ENCODE measurements around the gene BLM. TPM values are rescaled to one million over a fixed set of nuclear protein-coding genes. Genes with fewer than 3 reads are reported as not detected.

BLM gene
- total and polyA plus RNA-seq, 4 donors: 2.2 to 8.7 (median 3.8) TPM

DNA sequence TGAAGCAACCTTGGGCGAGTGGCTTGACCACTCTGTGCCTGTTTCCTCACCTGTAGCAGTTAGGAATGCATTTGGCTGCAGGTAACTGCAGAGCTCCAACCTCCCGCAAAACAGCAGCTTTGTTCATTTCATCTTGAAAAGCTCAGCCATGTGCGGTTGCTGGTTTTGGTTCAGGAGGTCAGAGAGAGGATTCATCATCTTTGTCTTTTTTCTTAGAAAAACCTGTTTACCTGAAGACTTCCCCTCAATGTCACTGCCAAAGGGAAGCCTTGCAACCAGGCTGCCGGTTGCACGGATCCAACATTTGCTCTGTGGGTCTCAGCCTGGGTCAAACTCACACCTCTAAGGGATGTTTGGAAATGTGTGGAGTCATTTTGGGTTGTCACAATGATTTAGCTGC lies 134.8 kb downstream of the BLM start:
- H3K36me3 ChIP-seq (ENCODE audit: control insufficient read depth in 4 of 4, insufficient read depth in 4 of 4, low read length in 4 of 4): no peaks in the 10 kb centered on the region
- TF ChIP-seq, protein P1, sequence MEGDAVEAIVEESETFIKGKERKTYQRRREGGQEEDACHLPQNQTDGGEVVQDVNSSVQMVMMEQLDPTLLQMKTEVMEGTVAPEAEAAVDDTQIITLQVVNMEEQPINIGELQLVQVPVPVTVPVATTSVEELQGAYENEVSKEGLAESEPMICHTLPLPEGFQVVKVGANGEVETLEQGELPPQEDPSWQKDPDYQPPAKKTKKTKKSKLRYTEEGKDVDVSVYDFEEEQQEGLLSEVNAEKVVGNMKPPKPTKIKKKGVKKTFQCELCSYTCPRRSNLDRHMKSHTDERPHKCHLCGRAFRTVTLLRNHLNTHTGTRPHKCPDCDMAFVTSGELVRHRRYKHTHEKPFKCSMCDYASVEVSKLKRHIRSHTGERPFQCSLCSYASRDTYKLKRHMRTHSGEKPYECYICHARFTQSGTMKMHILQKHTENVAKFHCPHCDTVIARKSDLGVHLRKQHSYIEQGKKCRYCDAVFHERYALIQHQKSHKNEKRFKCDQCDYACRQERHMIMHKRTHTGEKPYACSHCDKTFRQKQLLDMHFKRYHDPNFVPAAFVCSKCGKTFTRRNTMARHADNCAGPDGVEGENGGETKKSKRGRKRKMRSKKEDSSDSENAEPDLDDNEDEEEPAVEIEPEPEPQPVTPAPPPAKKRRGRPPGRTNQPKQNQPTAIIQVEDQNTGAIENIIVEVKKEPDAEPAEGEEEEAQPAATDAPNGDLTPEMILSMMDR (IDR thresholded peaks at IDR 0.05; ENCODE audit: control extremely low read depth, extremely low read depth): no peak
- no peak overlapping the region for H3K9ac ChIP-seq (ENCODE audit: insufficient read depth in 1 of 2, low read length in 2 of 2)
- H3K9me3 ChIP-seq (ENCODE audit: control insufficient read depth in 4 of 4, insufficient read depth in 3 of 4, low read length in 3 of 4): no peaks in the 10 kb centered on the region
- H3K4me1 ChIP-seq (ENCODE audit: control insufficient read depth in 5 of 5, insufficient read depth in 5 of 5, low read length in 5 of 5): peaks cover 0 to 2% (median 0%) of the 10 kb centered on the region in 5 donors
- WGBS, 2 donors: 78 to 80% methylated on average over 5 of the region's 5 CpGs
- no peak overlapping the region for H3K4me3 ChIP-seq
- ATAC-seq (ENCODE audit: insufficient read depth, low FRiP score) (no peak), DNase-seq (no peak)
- H3K27me3 ChIP-seq (ENCODE audit: control insufficient read depth in 3 of 3, insufficient read depth in 3 of 3, low read length in 2 of 3): no peaks in the 10 kb centered on the region
- H3K27ac ChIP-seq (ENCODE audit: low read depth in 1 of 2, low read length in 1 of 2): no peak overlapping the region

DNA sequence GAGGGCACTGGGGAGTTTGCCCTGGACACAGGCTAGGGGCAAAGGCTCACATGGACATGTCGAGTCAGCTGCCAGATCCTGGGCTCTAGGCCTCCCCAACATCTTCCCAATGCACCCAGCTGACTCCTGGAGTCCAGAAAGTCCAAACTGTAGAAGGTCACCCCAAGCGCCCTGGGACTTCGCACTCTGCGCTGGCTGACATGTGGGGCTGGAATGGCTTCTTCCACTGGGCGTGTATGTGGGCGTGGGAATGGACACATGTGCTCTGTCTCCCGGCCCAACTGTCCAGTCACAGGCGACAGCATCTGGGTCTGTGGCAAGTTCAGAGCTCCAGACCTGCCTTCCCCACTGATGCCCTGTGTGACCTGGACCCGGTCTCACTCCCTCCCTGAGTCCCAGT lies 138.0 kb downstream of the BLM start:
- whole genome bisulfite sequencing, 2 donors: 88 to 94% methylated on average over 9 of the region's 9 CpGs
- DNase-seq (no peak), ATAC-seq (ENCODE audit: insufficient read depth, low FRiP score) (no peak)
- TF ChIP-seq, protein P1 (IDR thresholded peaks at IDR 0.05; ENCODE audit: control extremely low read depth, extremely low read depth): no peak
- Histone ChIP-seq H3K27ac (ENCODE audit: low read depth in 1 of 2, low read length in 1 of 2) (no peak overlapping the region), H3K4me3 (no peak overlapping the region), H3K9ac (ENCODE audit: insufficient read depth in 1 of 2, low read length in 2 of 2) (no peak overlapping the region), H3K9me3 (ENCODE audit: control insufficient read depth in 4 of 4, insufficient read depth in 3 of 4, low read length in 3 of 4) (no peaks in the 10 kb centered on the region), H3K4me1 (ENCODE audit: control insufficient read depth in 5 of 5, insufficient read depth in 5 of 5, low read length in 5 of 5) (peaks cover 0 to 7% (median 0%) of the 10 kb centered on the region in 5 donors), H3K36me3 (ENCODE audit: control insufficient read depth in 4 of 4, insufficient read depth in 4 of 4, low read length in 4 of 4) (no peaks in the 10 kb centered on the region), H3K27me3 (ENCODE audit: control insufficient read depth in 3 of 3, insufficient read depth in 3 of 3, low read length in 2 of 3) (no peaks in the 10 kb centered on the region)

DNA sequence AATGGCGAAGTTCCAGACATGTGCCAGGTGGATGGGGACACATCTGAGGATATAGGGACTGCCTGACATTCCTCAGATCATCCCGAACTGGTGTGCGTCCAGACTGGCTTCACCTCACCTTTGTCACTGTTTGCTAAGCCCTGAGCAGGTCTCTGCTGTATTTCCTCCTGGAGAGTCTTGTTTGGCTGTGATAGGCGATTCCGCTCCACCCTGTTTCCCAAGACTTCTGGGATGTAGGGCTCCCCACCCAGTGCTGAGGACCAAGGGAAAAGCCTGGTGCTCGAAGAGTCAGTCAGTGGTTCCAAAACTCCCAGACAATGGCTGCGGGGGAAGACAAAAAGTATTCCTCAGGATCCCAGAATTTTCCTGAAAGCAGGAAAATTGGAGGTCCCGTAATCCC lies 140.2 kb downstream of the BLM start:
- 92 to 95% methylated on average over 8 of the region's 8 CpGs for WGBS, 2 donors
- Histone ChIP-seq H3K27ac (ENCODE audit: low read depth in 1 of 2, low read length in 1 of 2) (no peak overlapping the region), H3K36me3 (ENCODE audit: control insufficient read depth in 4 of 4, insufficient read depth in 4 of 4, low read length in 4 of 4) (no peaks in the 10 kb centered on the region), H3K9ac (ENCODE audit: insufficient read depth in 1 of 2, low read length in 2 of 2) (no peak overlapping the region), H3K27me3 (ENCODE audit: control insufficient read depth in 3 of 3, insufficient read depth in 3 of 3, low read length in 2 of 3) (no peaks in the 10 kb centered on the region), H3K4me3 (no peak overlapping the region), H3K9me3 (ENCODE audit: control insufficient read depth in 4 of 4, insufficient read depth in 3 of 4, low read length in 3 of 4) (no peaks in the 10 kb centered on the region), H3K4me1 (ENCODE audit: control insufficient read depth in 5 of 5, insufficient read depth in 5 of 5, low read length in 5 of 5) (peaks cover 0 to 10% (median 0%) of the 10 kb centered on the region in 5 donors)
- ATAC-seq (ENCODE audit: insufficient read depth, low FRiP score) (no peak), DNase-seq (no peak)
- TF ChIP-seq, protein P1 (IDR thresholded peaks at IDR 0.05; ENCODE audit: control extremely low read depth, extremely low read depth): no peak

DNA sequence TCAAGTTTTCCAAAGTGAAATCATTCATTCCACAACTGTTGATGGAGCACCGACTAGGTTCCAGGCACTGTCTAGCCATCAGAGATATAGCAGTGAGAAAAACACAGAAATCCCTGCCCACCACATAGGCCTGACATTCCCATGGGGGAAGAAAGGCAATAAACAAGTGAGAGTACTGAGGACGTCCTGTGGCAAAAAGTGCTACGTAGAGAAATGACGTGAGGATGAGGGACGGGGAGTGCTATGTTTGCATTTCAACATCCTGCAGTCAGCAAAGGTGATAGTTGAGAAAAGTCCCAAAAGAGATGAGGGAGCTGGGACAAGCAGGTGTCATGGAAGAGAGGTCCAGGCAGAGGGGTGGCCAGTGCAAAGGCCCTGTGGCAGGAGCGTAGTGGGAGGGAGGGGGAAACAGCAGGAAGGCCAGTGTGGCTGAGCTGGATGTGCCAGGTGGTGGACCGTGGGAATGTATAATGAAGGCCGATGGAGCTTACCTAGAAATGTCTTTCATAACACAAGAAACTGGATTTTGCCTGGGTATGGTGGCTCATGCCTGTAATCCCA lies 140.8 kb downstream of the BLM start:
- Histone ChIP-seq H3K9me3 (ENCODE audit: control insufficient read depth in 4 of 4, insufficient read depth in 3 of 4, low read length in 3 of 4) (no peaks in the 10 kb centered on the region), H3K27me3 (ENCODE audit: control insufficient read depth in 3 of 3, insufficient read depth in 3 of 3, low read length in 2 of 3) (no peaks in the 10 kb centered on the region), H3K9ac (ENCODE audit: insufficient read depth in 1 of 2, low read length in 2 of 2) (no peak overlapping the region), H3K4me3 (no peak overlapping the region), H3K4me1 (ENCODE audit: control insufficient read depth in 5 of 5, insufficient read depth in 5 of 5, low read length in 5 of 5) (peaks cover 0 to 10% (median 0%) of the 10 kb centered on the region in 5 donors), H3K36me3 (ENCODE audit: control insufficient read depth in 4 of 4, insufficient read depth in 4 of 4, low read length in 4 of 4) (no peaks in the 10 kb centered on the region), H3K27ac (ENCODE audit: low read depth in 1 of 2, low read length in 1 of 2) (no peak overlapping the region)
- ATAC-seq (ENCODE audit: insufficient read depth, low FRiP score) (no peak), DNase-seq (no peak)
- 87% methylated on average over 8 of the region's 8 CpGs for WGBS, 2 donors
- TF ChIP-seq, protein P1 (IDR thresholded peaks at IDR 0.05; ENCODE audit: control extremely low read depth, extremely low read depth): no peak

All from lung (tissue), 12 donors.